Cardiac septum (tissue), 1 donor: Measurements from ENCODE around the gene INHBA. TPM values are rescaled to one million over a fixed set of nuclear protein-coding genes. Genes with fewer than 3 reads are reported as not detected.

ENCODE experiments used
- DNase-seq: peaks from one replicate; pipeline ENCODE4 v3.0.0-alpha.2; 2020; ENCODE audit warnings: low spot score
- intact Hi-C: fragments of 100-400 bp; cut with DNase I; formaldehyde crosslinking; loops from one replicate; pipeline ENCODE4 v1.14.0; 2022
- total RNA-seq: library from RNA; stranded (reverse); fragmentation: NEBNext Ultra II Directional; extraction: Animal tissue kit (Norgen Biotek cat#: 25700); gene quantifications from one replicate; pipeline ENCODE4 v1.2.1, GENCODE V29; 2021
- donor health status: DM: no; HTN: no; CAD: no.

Gene INHBA
- total RNA-seq, 1 donor from 2014 or later = 14.1 TPM

- no peak for DNase-seq
- intact Hi-C loops = no loop called here
Observed at GRCh38 chr7:41693150-41693997, 9.5 kb downstream of the INHBA start.

DNA sequence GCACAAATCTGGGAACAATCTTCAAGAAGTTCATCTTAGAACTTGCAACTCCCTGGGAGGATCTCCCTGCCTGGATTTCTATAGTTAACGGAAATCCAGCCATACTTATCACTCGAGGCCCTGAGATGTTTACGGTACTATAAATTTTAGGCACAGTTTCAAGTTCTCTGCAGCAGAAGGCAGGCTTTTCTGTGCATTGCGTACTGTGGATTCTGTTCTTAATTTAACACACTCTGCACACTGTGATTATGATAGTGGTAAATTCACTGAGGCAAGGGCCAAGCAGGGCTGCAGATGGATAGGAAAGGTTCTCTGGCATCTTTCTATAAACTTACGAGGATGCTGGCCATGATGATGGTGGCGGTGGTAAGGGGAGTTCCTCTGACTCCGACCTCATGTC lies 10.6 kb downstream of the INHBA start:
- intact Hi-C loops = no loop called here

GRCh38 chr7:41691286-41692190 lies 11.4 kb downstream of the INHBA start:
- no peak for DNase-seq
- intact Hi-C loops = no loop called here

More for the DNA sequence above, 10.6 kb downstream of the INHBA start:
- no peak for DNase-seq

- intact Hi-C loops = no loop called here
- no peak for DNase-seq
Observed at GRCh38 chr7:41689815-41690214, 13.1 kb downstream of the INHBA start.

GRCh38 chr7:41688906-41689305 lies 14.0 kb downstream of the INHBA start:
- intact Hi-C loops = no loop called here
- DNase-seq = no peak

GRCh38 chr7:41688012-41688625 lies 14.8 kb downstream of the INHBA start:
- intact Hi-C loops = no loop called here
- no peak for DNase-seq

DNA sequence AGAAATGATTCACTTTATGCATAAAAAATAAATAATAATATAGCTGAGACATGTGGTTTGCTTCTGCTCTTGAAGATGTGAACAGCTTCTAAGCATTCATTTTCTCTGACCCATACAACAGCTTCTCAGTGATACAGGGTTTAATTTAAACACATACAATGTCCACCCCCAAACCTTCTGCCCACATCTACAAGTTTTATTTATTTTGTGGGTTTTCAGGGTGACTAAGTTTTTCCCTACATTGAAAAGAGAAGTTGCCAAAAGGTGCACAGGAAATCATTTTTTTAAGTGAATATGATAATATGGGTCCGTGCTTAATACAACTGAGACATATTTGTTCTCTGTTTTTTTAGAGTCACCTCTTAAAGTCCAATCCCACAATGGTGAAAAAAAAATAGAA lies 17.2 kb downstream of the INHBA start:
- no peak for DNase-seq
- intact Hi-C loops = no loop called here

- DNase-seq = no peak
- intact Hi-C loops = no loop called here
Observed at GRCh38 chr7:41682422-41682821, 20.5 kb downstream of the INHBA start.

DNA sequence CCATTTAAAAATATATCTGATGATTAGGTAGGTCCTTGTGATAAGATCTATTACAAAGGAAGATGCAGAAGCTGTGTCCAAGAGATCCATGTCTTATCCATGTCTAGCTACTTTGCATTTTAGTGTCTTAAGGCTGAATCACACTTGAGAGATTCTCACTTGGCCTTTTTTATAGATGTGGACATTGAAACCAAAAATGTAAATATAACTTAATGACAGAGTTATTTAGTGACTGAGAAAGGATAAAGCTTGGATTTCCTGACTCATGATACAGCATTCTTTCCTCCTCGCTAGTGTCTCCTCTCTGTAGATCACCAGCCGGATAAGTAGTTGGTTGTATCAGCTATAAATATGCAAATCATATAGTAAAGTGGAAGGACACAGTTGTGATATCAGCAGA lies 23.3 kb downstream of the INHBA start:
- intact Hi-C loops = no loop called here
- no peak for DNase-seq

- intact Hi-C loops = no loop called here
- no peak for DNase-seq
Observed at GRCh38 chr7:41674505-41675023, 28.3 kb downstream of the INHBA start.

DNA sequence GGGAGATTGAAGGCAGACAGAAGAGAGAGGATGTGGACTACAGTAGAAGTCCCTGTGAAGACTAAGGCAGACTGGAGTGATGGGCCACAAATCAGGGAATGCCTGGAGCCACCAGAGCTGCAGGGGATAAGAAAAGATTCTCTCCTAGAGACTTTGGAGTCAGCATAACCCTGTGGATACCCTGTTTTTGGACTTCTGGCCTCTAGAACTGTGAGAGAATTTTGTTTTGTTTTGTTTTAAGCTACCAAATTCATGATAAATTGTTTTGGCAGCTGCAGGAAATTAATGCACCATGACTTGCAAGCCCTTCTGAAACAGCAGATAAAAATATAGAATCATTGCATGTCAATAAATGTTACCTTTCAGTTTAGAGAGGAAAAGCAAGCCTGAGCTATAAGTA lies 41.3 kb downstream of the INHBA start:
- DNase-seq = no peak

GRCh38 chr7:41659539-41659938 lies 43.4 kb downstream of the INHBA start:
- no peak for DNase-seq
- intact Hi-C loops = no loop called here

More for the DNA sequence above, 41.3 kb downstream of the INHBA start:
- intact Hi-C loops = no loop called here

- intact Hi-C loops = no loop called here
- no peak for DNase-seq
Observed at GRCh38 chr7:41656366-41656765, 46.5 kb downstream of the INHBA start.

DNA sequence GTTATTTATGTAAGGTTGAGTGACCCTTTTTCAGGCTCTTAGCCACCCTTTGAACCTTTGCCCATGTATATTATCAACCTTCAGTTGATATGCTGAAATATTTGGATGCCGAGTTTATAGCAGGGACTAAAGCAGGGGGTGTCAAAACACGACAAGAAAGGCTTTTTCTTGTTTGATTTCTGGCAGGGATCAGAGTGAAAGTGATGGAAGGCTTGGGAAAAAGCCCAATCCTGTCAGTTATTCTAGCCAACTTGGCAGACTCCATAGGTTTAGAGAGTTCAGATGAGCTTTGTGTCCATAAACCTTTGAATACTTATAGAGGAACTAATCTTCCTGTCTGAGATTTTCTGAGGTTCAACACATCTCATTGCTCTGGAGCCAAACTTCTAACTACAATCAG lies 47.5 kb downstream of the INHBA start:
- intact Hi-C loops = no loop called here
- no peak for DNase-seq

DNA sequence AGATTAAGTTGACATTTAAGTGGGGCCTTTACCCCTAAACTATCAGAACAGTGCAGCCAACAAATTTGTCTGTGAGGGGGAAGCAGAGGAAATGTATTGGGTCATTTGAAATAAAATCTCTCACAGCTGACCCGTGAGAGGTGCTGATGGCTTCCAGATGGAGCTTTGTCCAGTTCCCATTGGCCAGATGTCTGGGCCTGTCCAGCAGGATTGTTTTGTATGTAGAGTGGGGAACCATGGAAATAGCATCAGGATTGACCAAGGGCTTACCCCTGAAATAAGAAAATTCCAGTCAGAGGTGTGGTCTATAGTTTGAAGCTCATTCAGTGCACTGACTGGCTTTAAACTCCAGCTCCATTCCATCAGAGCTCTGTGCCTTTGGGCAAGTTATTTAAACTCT lies 50.6 kb downstream of the INHBA start:
- intact Hi-C loops = no loop called here
- DNase-seq = no peak

DNA sequence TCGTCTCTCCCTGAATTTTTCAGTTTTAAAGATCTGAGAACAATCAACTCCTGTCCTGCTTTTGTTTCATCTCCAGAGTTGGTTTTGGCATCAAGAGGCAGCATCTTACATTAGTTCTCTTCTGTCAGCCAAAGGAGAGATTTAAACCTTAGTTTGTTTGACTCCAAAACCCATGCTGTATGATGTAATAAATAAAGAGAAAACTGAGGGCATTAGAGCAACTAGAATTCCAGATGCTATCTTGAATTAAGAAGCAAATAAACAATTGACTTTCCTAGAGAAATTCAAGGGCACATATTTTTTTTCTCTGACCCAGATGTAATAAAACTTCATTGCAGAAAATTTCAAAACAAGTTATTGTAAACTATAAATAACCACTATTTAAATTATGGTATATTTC lies 54.4 kb downstream of the INHBA start:
- no peak for DNase-seq
- intact Hi-C loops = no loop called here

DNA sequence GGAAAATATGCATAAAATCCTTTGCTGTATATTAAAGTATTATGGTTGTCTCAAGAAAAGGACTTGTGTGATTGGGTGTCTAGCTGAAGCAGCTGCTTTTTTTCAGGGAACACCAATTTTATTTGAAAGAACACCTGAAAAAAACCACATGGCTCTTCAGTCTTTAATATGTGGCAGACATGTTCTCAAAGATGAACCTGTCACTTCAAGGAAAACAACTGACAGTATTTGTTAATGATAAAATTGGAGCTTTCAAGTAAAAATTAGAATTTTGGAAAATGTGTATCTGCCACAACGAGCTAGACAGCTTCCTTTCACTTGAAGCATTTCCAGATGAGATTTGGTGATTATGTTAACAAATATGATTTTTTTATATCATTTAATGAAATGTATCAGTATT lies 59.3 kb downstream of the INHBA start:
- intact Hi-C loops = no loop called here
- DNase-seq = no peak

DNA sequence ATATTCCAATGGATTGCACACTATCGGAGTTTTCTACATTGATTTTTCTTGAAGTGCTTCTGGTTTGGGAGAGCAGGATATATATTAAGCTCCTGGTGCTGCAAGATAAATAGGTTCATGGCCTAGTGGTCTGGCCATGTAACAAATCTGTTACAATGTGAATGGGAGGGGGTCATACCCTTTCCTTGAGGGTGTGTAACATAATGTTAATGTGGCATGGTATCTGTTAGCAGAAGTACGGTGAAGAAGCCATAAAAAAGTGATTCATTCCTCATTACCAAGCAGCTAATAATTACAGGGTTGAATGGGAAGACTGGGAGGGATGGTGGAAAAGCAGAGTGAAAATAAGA lies 61.2 kb downstream of the INHBA start:
- DNase-seq = no peak
- intact Hi-C loops = no loop called here

GRCh38 chr7:41641011-41641664 lies 61.8 kb downstream of the INHBA start:
- intact Hi-C loops = no loop called here
- no peak for DNase-seq

DNA sequence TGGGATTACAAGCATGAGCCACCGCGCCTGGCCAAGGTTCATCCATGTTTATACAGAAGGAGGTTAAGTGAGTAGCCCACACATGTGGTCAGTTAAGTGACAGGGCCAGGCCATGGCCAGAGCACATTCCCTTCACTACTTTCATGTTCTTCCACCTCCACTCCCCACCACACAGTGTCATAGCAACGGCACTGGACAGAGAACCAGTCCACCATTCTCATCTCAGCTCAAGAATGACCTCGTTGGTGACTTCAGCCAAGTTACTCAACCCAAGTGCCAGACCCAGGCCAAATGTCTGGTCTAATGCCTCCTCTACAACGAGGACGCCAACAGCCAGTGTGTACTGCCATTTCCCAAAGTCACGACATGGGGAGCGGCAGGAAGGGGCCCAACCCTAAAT lies 62.4 kb downstream of the INHBA start:
- intact Hi-C loops = no loop called here

More for the DNA sequence above, 62.4 kb downstream of the INHBA start:
- no peak for DNase-seq
